Upper lobe of right lung (tissue), 1 donor: ENCODE data around the gene STK25. TPM values are rescaled to one million over a fixed set of nuclear protein-coding genes. Genes with fewer than 3 reads are reported as not detected.

Source experiments
- ATAC-seq: fragments of 200-7000 bp; cut with Tn5 transposase; one replicate; pipeline ENCODE4 v1.9.1; 2020; ENCODE audit warnings: mild to moderate bottlenecking, moderate library complexity
- DNase-seq: peaks from one replicate; pipeline ENCODE4 v3.0.0-alpha.2; 2020
- H3K27ac ChIP-seq: fragments of 200-600 bp; one replicate; pipeline ENCODE4 v1.8.0; 2022
- H3K27me3 ChIP-seq: fragments of 200-600 bp; one replicate; pipeline ENCODE4 v1.8.0; 2022; ENCODE audit warnings: mild to moderate bottlenecking
- H3K36me3 ChIP-seq: fragments of 200-600 bp; one replicate; pipeline ENCODE4 v1.8.0; 2022
- H3K4me1 ChIP-seq: fragments of 200-600 bp; one replicate; pipeline ENCODE4 v1.8.0; 2022
- H3K4me3 ChIP-seq: fragments of 200-600 bp; one replicate; pipeline ENCODE4 v1.8.0; 2022; ENCODE audit warnings: mild to moderate bottlenecking
- H3K9me3 ChIP-seq: fragments of 200-600 bp; one replicate; pipeline ENCODE4 v1.8.0; 2022
- CTCF ChIP-seq: fragments of 200-600 bp; IDR thresholded peaks from one replicate; pipeline ENCODE4 v1.8.0; 2022; ENCODE audit warnings: antibody characterized with exemption
- intact Hi-C: fragments of 100-400 bp; cut with DNase I; formaldehyde crosslinking; loops from one replicate; pipeline ENCODE4 v1.11.0; 2022
- total RNA-seq: library from RNA; stranded (reverse); fragmentation: NEBNext Ultra II Directional; extraction: Animal tissue kit (Norgen Biotek cat#: 25700); gene quantifications from one replicate; pipeline ENCODE4 v1.2.1, GENCODE V29; 2021
- donor health status: DM: no; HTN: yes; CAD: no; lungs with severe emphysema.

The STK25 gene
- total RNA-seq, 1 donor from 2014 or later = 134 TPM

- Histone ChIP-seq H3K4me3 (no peak overlapping the region), H3K27me3 (no peaks in the 10 kb centered on the region), H3K9me3 (no peaks in the 10 kb centered on the region), H3K27ac (no peak overlapping the region), H3K36me3 (peaks cover 43% of the 10 kb centered on the region), H3K4me1 (no peaks in the 10 kb centered on the region)
- ATAC-seq (no peak), DNase-seq (peak; percentile 60)
- TF ChIP-seq CTCF = no peak
- intact Hi-C loops = no loop called here
Measured at GRCh38 chr2:241491549-241492173, 16.7 kb downstream of the STK25 start.

GRCh38 chr2:241490825-241491506 is 17.4 kb downstream of the STK25 start:
- intact Hi-C loops = no loop called here
- TF ChIP-seq CTCF = no peak
- no peak overlapping the region for H3K4me3 ChIP-seq
- H3K36me3 ChIP-seq = peaks cover 41% of the 10 kb centered on the region
- no peaks in the 10 kb centered on the region for H3K27me3 ChIP-seq
- H3K4me1 ChIP-seq = no peaks in the 10 kb centered on the region
- H3K27ac ChIP-seq = no peak overlapping the region
- H3K9me3 ChIP-seq = no peaks in the 10 kb centered on the region
- no peak for DNase-seq
- no peak for ATAC-seq

GRCh38 chr2:241489733-241490680 is 18.4 kb downstream of the STK25 start:
- TF ChIP-seq CTCF = no peak
- H3K27ac ChIP-seq = no peak overlapping the region
- no peaks in the 10 kb centered on the region for H3K4me1 ChIP-seq
- DNase-seq = peak; percentile 65
- peak; percentile 33 for ATAC-seq
- no peak overlapping the region for H3K4me3 ChIP-seq
- H3K27me3 ChIP-seq = no peaks in the 10 kb centered on the region
- intact Hi-C loops = no loop called here
- H3K9me3 ChIP-seq = no peaks in the 10 kb centered on the region
- peaks cover 31% of the 10 kb centered on the region for H3K36me3 ChIP-seq

- H3K36me3 ChIP-seq = peaks cover 28% of the 10 kb centered on the region
- DNase-seq = no peak
- ATAC-seq = no peak
- H3K27me3 ChIP-seq = no peaks in the 10 kb centered on the region
- no peak for TF ChIP-seq CTCF
- no peaks in the 10 kb centered on the region for H3K9me3 ChIP-seq
- H3K4me1 ChIP-seq = no peaks in the 10 kb centered on the region
- H3K4me3 ChIP-seq = no peak overlapping the region
- intact Hi-C loops = no loop called here
- H3K27ac ChIP-seq = no peak overlapping the region
Measured at GRCh38 chr2:241489088-241489487, 19.3 kb downstream of the STK25 start.

GRCh38 chr2:241485172-241485911 is 23.0 kb downstream of the STK25 start:
- no peak overlapping the region for H3K4me3 ChIP-seq
- H3K36me3 ChIP-seq = peaks cover 16% of the 10 kb centered on the region
- H3K4me1 ChIP-seq = no peaks in the 10 kb centered on the region
- no peak for DNase-seq
- no peak overlapping the region for H3K27ac ChIP-seq
- intact Hi-C loops = no loop called here
- no peaks in the 10 kb centered on the region for H3K27me3 ChIP-seq
- TF ChIP-seq CTCF = no peak
- no peak for ATAC-seq
- no peaks in the 10 kb centered on the region for H3K9me3 ChIP-seq
